Smooth muscle cell (in vitro differentiated cells): Measurements from ENCODE around the gene PFDN1. TPM values are rescaled to one million over a fixed set of nuclear protein-coding genes. Genes with fewer than 3 reads are reported as not detected.
A peak's percentile ranks its signal among the peaks of the same experiment; 100 is the strongest.

ENCODE experiments used
- DNase-seq: peaks from one replicate; lab custom pipeline; 2025; ENCODE audit not compliant: unreplicated experiment; lab: John Stamatoyannopoulos, UW
- H2AFZ ChIP-seq: fragments of 200-600 bp; sonication (generic); 2 replicates; pipeline ENCODE4 v1.6.0; 2016; ENCODE audit warnings: antibody characterized with exemption, low read depth, mild to moderate bottlenecking
- H3F3A ChIP-seq: fragments of 200-600 bp; sonication (generic); 2 replicates; pipeline ENCODE4 v1.6.0; 2017; ENCODE audit warnings: antibody characterized with exemption, low read depth
- H3K27ac ChIP-seq: fragments of 200-600 bp; sonication (generic); 2 replicates; pipeline ENCODE4 v1.5.1; 2016; ENCODE audit warnings: low read depth, mild to moderate bottlenecking
- H3K27me3 ChIP-seq: fragments of 200-600 bp; sonication (generic); 2 replicates; pipeline ENCODE4 v1.6.1; 2016; ENCODE audit warnings: low read depth, mild to moderate bottlenecking
- H3K36me3 ChIP-seq: fragments of 200-600 bp; sonication (generic); 2 replicates; pipeline ENCODE4 v1.5.1; 2016; ENCODE audit warnings: low read depth
- H3K4me1 ChIP-seq: fragments of 200-600 bp; sonication (generic); 2 replicates; pipeline ENCODE4 v1.5.1; 2016; ENCODE audit warnings: low read depth
- H3K4me2 ChIP-seq: fragments of 200-600 bp; sonication (generic); 2 replicates; pipeline ENCODE4 v1.6.0; 2016; ENCODE audit warnings: mild to moderate bottlenecking
- H3K4me3 ChIP-seq: fragments of 200-600 bp; sonication (generic); 2 replicates; pipeline ENCODE4 v1.5.1; 2016; ENCODE audit warnings: mild to moderate bottlenecking
- H3K79me2 ChIP-seq: fragments of 200-600 bp; sonication (generic); 2 replicates; pipeline ENCODE4 v1.6.0; 2016; ENCODE audit warnings: low read depth, mild to moderate bottlenecking
- H3K9ac ChIP-seq: fragments of 200-600 bp; sonication (generic); 2 replicates; pipeline ENCODE4 v1.6.0; 2016; ENCODE audit warnings: low read depth
- H3K9me3 ChIP-seq: fragments of 200-600 bp; sonication (generic); replicated peaks from 2 replicates; pipeline ENCODE4 v1.5.1; 2016; ENCODE audit warnings: low read depth
- H4K20me1 ChIP-seq: fragments of 200-600 bp; sonication (generic); 2 replicates; pipeline ENCODE4 v1.6.0; 2016; ENCODE audit warnings: low read depth
- WGBS: methylation state at CpG from one replicate; pipeline ENCODE4 v1.1.7; 2016; ENCODE audit warnings: low lambda C conversion rate; 5-methylcytosine and 5-hydroxymethylcytosine counted together
- polyA plus RNA-seq: library from polyadenylated mRNA; unstranded; fragments of >200 nt; fragmentation: Nextera tagmentation; extraction: Ambion mirVana; gene quantifications from 2 replicates; pipeline ENCODE4 v1.2.1, GENCODE V29; 2016
- total RNA-seq: library from RNA; depleted of rRNA; stranded (reverse); fragments of >200 nt; gene quantifications from 2 replicates; pipeline ENCODE4 v1.2.3, GENCODE V29; 2014
- TF ChIP-seq, protein P1 (sequence below): fragments of 200-600 bp; sonication (generic); IDR thresholded peaks from 2 replicates; pipeline ENCODE4 v1.5.1; 2017; ENCODE audit warnings: borderline replicate concordance, mild to moderate bottlenecking, antibody characterized with exemption; ENCODE audit not compliant: insufficient read depth, poor library complexity, severe bottlenecking

Gene PFDN1
- total and polyA plus RNA-seq, 2 experiments from 2014 or later = 145 to 154 TPM

- peaks cover 30% of the 10 kb centered on the region for H3F3A ChIP-seq
- TF ChIP-seq, protein P1, sequence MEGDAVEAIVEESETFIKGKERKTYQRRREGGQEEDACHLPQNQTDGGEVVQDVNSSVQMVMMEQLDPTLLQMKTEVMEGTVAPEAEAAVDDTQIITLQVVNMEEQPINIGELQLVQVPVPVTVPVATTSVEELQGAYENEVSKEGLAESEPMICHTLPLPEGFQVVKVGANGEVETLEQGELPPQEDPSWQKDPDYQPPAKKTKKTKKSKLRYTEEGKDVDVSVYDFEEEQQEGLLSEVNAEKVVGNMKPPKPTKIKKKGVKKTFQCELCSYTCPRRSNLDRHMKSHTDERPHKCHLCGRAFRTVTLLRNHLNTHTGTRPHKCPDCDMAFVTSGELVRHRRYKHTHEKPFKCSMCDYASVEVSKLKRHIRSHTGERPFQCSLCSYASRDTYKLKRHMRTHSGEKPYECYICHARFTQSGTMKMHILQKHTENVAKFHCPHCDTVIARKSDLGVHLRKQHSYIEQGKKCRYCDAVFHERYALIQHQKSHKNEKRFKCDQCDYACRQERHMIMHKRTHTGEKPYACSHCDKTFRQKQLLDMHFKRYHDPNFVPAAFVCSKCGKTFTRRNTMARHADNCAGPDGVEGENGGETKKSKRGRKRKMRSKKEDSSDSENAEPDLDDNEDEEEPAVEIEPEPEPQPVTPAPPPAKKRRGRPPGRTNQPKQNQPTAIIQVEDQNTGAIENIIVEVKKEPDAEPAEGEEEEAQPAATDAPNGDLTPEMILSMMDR = no peak
- DNase-seq = peak; percentile 14
- no peaks in the 10 kb centered on the region for H3K9me3 ChIP-seq
- peaks cover 20% of the 10 kb centered on the region for H3K4me1 ChIP-seq
- peak overlapping the region; percentile 86 for H3K9ac ChIP-seq
- no peaks in the 10 kb centered on the region for H3K27me3 ChIP-seq
- no peaks in the 10 kb centered on the region for H3K36me3 ChIP-seq
- no peak overlapping the region for H2AFZ ChIP-seq
- peak overlapping the region; percentile 69 for H3K4me2 ChIP-seq
- no peak overlapping the region for H3K4me3 ChIP-seq
- WGBS = 1% methylated on average over 5 of the region's 5 CpGs
- peaks cover 66% of the 10 kb centered on the region for H3K79me2 ChIP-seq
- H4K20me1 ChIP-seq = no peaks in the 10 kb centered on the region
- peak overlapping the region; percentile 99 for H3K27ac ChIP-seq
Observed at GRCh38 chr5:140251527-140251973, 51.4 kb downstream of the PFDN1 start.

DNA sequence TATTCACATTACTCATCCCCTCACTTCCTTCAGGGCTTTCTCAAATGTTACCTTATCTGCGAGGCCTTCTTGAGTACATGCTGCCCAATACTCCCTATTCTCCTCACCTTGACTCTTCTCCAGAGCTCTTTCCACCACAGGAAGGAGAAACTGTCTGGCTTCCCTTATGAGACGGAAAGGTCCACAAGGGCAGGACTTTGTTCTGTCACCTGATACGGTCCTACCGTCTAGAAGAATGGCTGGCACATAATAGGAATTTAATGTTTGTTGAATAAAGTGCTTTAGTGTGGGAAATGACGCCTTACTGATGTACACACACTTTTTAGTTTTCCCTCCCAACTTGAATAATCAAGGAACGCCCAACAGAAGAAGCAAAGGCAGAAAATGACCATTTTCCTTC is 52.5 kb downstream of the PFDN1 start:
- H3K4me2 ChIP-seq = peak overlapping the region; percentile 10
- H3K9ac ChIP-seq = no peak overlapping the region
- peaks cover 28% of the 10 kb centered on the region for H3K4me1 ChIP-seq
- no peak for DNase-seq
- H3K4me3 ChIP-seq = no peak overlapping the region
- no peaks in the 10 kb centered on the region for H3K9me3 ChIP-seq
- no peak overlapping the region for H2AFZ ChIP-seq
- WGBS = 97% methylated on average over 6 of the region's 6 CpGs
- peak overlapping the region; percentile 99 for H3K27ac ChIP-seq
- no peaks in the 10 kb centered on the region for H3K27me3 ChIP-seq
- H3F3A ChIP-seq = peaks cover 39% of the 10 kb centered on the region
- peaks cover 54% of the 10 kb centered on the region for H3K79me2 ChIP-seq
- H3K36me3 ChIP-seq = no peaks in the 10 kb centered on the region
- TF ChIP-seq, protein P1 = no peak
- H4K20me1 ChIP-seq = peaks cover 4% of the 10 kb centered on the region

GRCh38 chr5:140249536-140249935 is 53.4 kb downstream of the PFDN1 start:
- TF ChIP-seq, protein P1 = no peak
- no peaks in the 10 kb centered on the region for H3K9me3 ChIP-seq
- no peaks in the 10 kb centered on the region for H3K36me3 ChIP-seq
- H3F3A ChIP-seq = peaks cover 43% of the 10 kb centered on the region
- H3K27me3 ChIP-seq = no peaks in the 10 kb centered on the region
- no peak overlapping the region for H3K4me2 ChIP-seq
- H3K4me1 ChIP-seq = peaks cover 28% of the 10 kb centered on the region
- no peak overlapping the region for H3K4me3 ChIP-seq
- peaks cover 45% of the 10 kb centered on the region for H3K79me2 ChIP-seq
- peak overlapping the region; percentile 99 for H3K27ac ChIP-seq
- WGBS = 90% methylated on average over 5 of the region's 5 CpGs
- H3K9ac ChIP-seq = no peak overlapping the region
- H4K20me1 ChIP-seq = peaks cover 4% of the 10 kb centered on the region
- H2AFZ ChIP-seq = no peak overlapping the region
- no peak for DNase-seq

GRCh38 chr5:140248414-140248813 is 54.5 kb downstream of the PFDN1 start:
- peaks cover 28% of the 10 kb centered on the region for H3K4me1 ChIP-seq
- no peaks in the 10 kb centered on the region for H3K27me3 ChIP-seq
- H3K36me3 ChIP-seq = no peaks in the 10 kb centered on the region
- DNase-seq = no peak
- peaks cover 43% of the 10 kb centered on the region for H3F3A ChIP-seq
- WGBS = 91% methylated on average over 3 of the region's 3 CpGs
- no peak overlapping the region for H3K9ac ChIP-seq
- H2AFZ ChIP-seq = no peak overlapping the region
- H3K27ac ChIP-seq = peak overlapping the region; percentile 94
- TF ChIP-seq, protein P1 = no peak
- no peak overlapping the region for H3K4me2 ChIP-seq
- peaks cover 34% of the 10 kb centered on the region for H3K79me2 ChIP-seq
- no peak overlapping the region for H3K4me3 ChIP-seq
- H4K20me1 ChIP-seq = peaks cover 4% of the 10 kb centered on the region
- H3K9me3 ChIP-seq = no peaks in the 10 kb centered on the region
